SK-N-SH (cell line): Measurements from ENCODE around the gene TMEM87B. TPM values are rescaled to one million over a fixed set of nuclear protein-coding genes. Genes with fewer than 3 reads are reported as not detected.

Experiments used
- CTCF ChIA-PET: fragments of 300-600, 350-600 bp; formaldehyde crosslinking; extraction: SDS; loops from one replicate; lab custom pipeline; 2021; lab: Yijun Ruan, JAX
- POLR2A ChIA-PET: fragments of 350-600 bp; sonication (Branson Sonifier 250); formaldehyde crosslinking; extraction: SDS; loops from one replicate; lab custom pipeline; 2020; ENCODE audit warnings: antibody characterized with exemption, inconsistent platforms; lab: Yijun Ruan, JAX
- DNase-seq: peaks from one replicate; pipeline ENCODE4 v3.0.0; 2012
- H2AFZ ChIP-seq: fragments of 200-600 bp; sonication (generic); 2 replicates; pipeline ENCODE4 v1.8.1; 2016; ENCODE audit warnings: antibody characterized with exemption, mild to moderate bottlenecking, low read depth
- H3F3A ChIP-seq: fragments of 200-600 bp; sonication (generic); replicated peaks from 2 replicates; pipeline ENCODE3; 2016; ENCODE audit warnings: antibody characterized with exemption, mild to moderate bottlenecking; ENCODE audit not compliant: insufficient read depth
- H3K27ac ChIP-seq, 2 experiments: fragments of 200-500 bp in 1 of 2; fragments of 200-600 bp in 1 of 2; sonication (Bioruptor generic) in 1 of 2; sonication (generic), shearing (Covaris generic) in 1 of 2; 2 replicates each; pipeline versions ENCODE4 v1.5.1 to v1.6.1; 2014 to 2016; ENCODE audit warnings: low read depth in 2 of 2, inconsistent platforms in 1 of 2, low read length in 1 of 2, mild to moderate bottlenecking in 1 of 2, mixed read lengths in 1 of 2
- H3K27me3 ChIP-seq: fragments of 200-600 bp; sonication (generic), shearing (Covaris generic); 2 replicates; pipeline ENCODE4 v1.6.1; 2016; ENCODE audit warnings: mixed run types; ENCODE audit not compliant: insufficient read depth
- H3K36me3 ChIP-seq, 2 experiments: fragments of 200-500 bp in 1 of 2; fragments of 200-600 bp in 1 of 2; sonication (Bioruptor generic) in 1 of 2; sonication (generic) in 1 of 2; replicated peaks in 1 of 2; 2 replicates each; pipeline versions ENCODE3 to v1.5.1; 2014 to 2016; ENCODE audit warnings: low read length in 1 of 2, mild to moderate bottlenecking in 1 of 2; ENCODE audit not compliant: insufficient read depth in 2 of 2, control insufficient read depth in 1 of 2
- H3K4me1 ChIP-seq, 2 experiments: fragments of 200-500 bp in 1 of 2; fragments of 200-600 bp in 1 of 2; sonication (Bioruptor generic) in 1 of 2; sonication (generic), shearing (Covaris generic) in 1 of 2; 2 replicates each; pipeline versions ENCODE4 v1.5.1 to v1.6.1; 2014 to 2016; ENCODE audit warnings: low read depth in 1 of 2, low read length in 1 of 2, mixed run types in 1 of 2; ENCODE audit not compliant: insufficient read depth in 2 of 2, control insufficient read depth in 1 of 2
- H3K4me2 ChIP-seq: fragments of 200-600 bp; sonication (generic), shearing (Covaris generic); 2 replicates; pipeline ENCODE4 v1.6.1; 2017; ENCODE audit warnings: mixed run types
- H3K4me3 ChIP-seq, 2 experiments: fragments of 200-500 bp in 1 of 2; fragments of 200-600 bp in 1 of 2; sonication (Bioruptor generic) in 1 of 2; sonication (generic), shearing (Covaris generic) in 1 of 2; 2 replicates each; pipeline versions ENCODE4 v1.5.1 to v1.8.1; 2014 to 2016; ENCODE audit warnings: low read depth in 2 of 2, inconsistent platforms in 1 of 2, low read length in 1 of 2, mild to moderate bottlenecking in 1 of 2, mixed read lengths in 1 of 2, moderate library complexity in 1 of 2
- H3K79me2 ChIP-seq: fragments of 200-600 bp; sonication (generic); 2 replicates; pipeline ENCODE4 v1.8.1; 2017; ENCODE audit warnings: mild to moderate bottlenecking; ENCODE audit not compliant: insufficient read depth
- H3K9ac ChIP-seq: fragments of 200-600 bp; sonication (generic); 2 replicates; pipeline ENCODE4 v1.6.1; 2017; ENCODE audit warnings: mixed run types
- H3K9me2 ChIP-seq: fragments of 200-600 bp; sonication (generic); 2 replicates; pipeline ENCODE4 v1.6.1; 2017; ENCODE audit warnings: mixed run types
- H3K9me3 ChIP-seq: fragments of 200-600 bp; sonication (generic); 2 replicates; pipeline ENCODE4 v1.6.1; 2017; ENCODE audit warnings: mixed run types, mild to moderate bottlenecking, moderate library complexity
- H4K20me1 ChIP-seq: fragments of 200-600 bp; sonication (generic); 2 replicates; pipeline ENCODE4 v1.6.1; 2017; ENCODE audit warnings: mild to moderate bottlenecking, mixed run types; ENCODE audit not compliant: insufficient read depth
- CHD2 ChIP-seq: fragments of 150-350 bp; IDR thresholded peaks from 2 replicates; pipeline ENCODE4 v1.6.1; 2018; ENCODE audit warnings: low read length; ENCODE audit not compliant: partially characterized antibody
- EP300 ChIP-seq, 2 experiments: IDR thresholded peaks; 2 replicates each; pipeline versions ENCODE4 v1.4.0 to v1.6.1; 2012; ENCODE audit warnings: borderline replicate concordance in 1 of 2, low read depth in 1 of 2, low read length in 1 of 2
- FOXJ3 ChIP-seq: sonication (generic); formaldehyde crosslinking; IDR thresholded peaks from 2 replicates; pipeline ENCODE4 v1.5.1; 2020; ENCODE audit warnings: mild to moderate bottlenecking, missing genetic modification reagents
- FOXM1 ChIP-seq: IDR thresholded peaks from 2 replicates; pipeline ENCODE4 v1.4.0; 2012; ENCODE audit warnings: low read depth, mild to moderate bottlenecking
- GATA2 ChIP-seq: sonication (generic); formaldehyde crosslinking; IDR thresholded peaks from 2 replicates; pipeline ENCODE4 v1.5.0; 2020; ENCODE audit warnings: mild to moderate bottlenecking, missing genetic modification reagents
- MXI1 ChIP-seq: IDR thresholded peaks from 2 replicates; pipeline ENCODE4 v1.6.1; 2012; ENCODE audit warnings: mild to moderate bottlenecking, low read depth, low read length, improper control_type of control experiment
- NFIC ChIP-seq: IDR thresholded peaks from 2 replicates; pipeline ENCODE4 v1.4.0; 2012; ENCODE audit warnings: borderline replicate concordance
- NRF1 ChIP-seq: IDR thresholded peaks from 2 replicates; pipeline ENCODE4 v1.6.1; 2012; ENCODE audit warnings: low read depth, mild to moderate bottlenecking, low read length
- POLR2AphosphoS5 ChIP-seq: IDR thresholded peaks from 2 replicates; pipeline ENCODE4 v1.6.1; 2012; ENCODE audit warnings: low read depth, low read length
- RAD21 ChIP-seq: IDR thresholded peaks from 2 replicates; pipeline ENCODE4 v1.6.1; 2012; ENCODE audit warnings: mild to moderate bottlenecking, low read length
- RXRA ChIP-seq: IDR thresholded peaks from 2 replicates; pipeline ENCODE4 v1.4.0; 2012; ENCODE audit warnings: low read depth, mild to moderate bottlenecking, borderline replicate concordance
- TEAD4 ChIP-seq: IDR thresholded peaks from 2 replicates; pipeline ENCODE4 v1.4.0; 2012; ENCODE audit warnings: mild to moderate bottlenecking, borderline replicate concordance; ENCODE audit not compliant: insufficient read depth
- YY1 ChIP-seq: IDR thresholded peaks from 2 replicates; pipeline ENCODE4 v1.4.0; 2012; ENCODE audit warnings: low read depth, mild to moderate bottlenecking
- WGBS: methylation state at CpG from one replicate; pipeline ENCODE4 v1.1.6; 2017; ENCODE audit warnings: low lambda C conversion rate; 5-methylcytosine and 5-hydroxymethylcytosine counted together
- polyA plus RNA-seq, 3 experiments: library from polyadenylated mRNA; depleted of rRNA; stranded (reverse); fragments of >200 nt; gene quantifications; 2 replicates each; pipeline ENCODE4 v1.2.3, GENCODE V29; 2012
- TF ChIP-seq, protein P1 (sequence below): IDR thresholded peaks from 2 replicates; pipeline ENCODE4 v1.6.1; 2012; ENCODE audit warnings: mild to moderate bottlenecking, low read depth, low read length, moderate library complexity
- TF ChIP-seq, protein P2 (sequence below): IDR thresholded peaks from 2 replicates; pipeline ENCODE4; 2012
- TF ChIP-seq, protein P3 (sequence below): IDR thresholded peaks from 2 replicates; pipeline ENCODE4 v1.4.0; 2012; ENCODE audit warnings: low read depth, borderline replicate concordance
- TF ChIP-seq, protein P4 (sequence below): IDR thresholded peaks from 2 replicates; pipeline ENCODE4 v1.4.0; 2012; ENCODE audit warnings: low read depth

The TMEM87B gene
- polyA plus RNA-seq, 1 of the 3 experiments (the other 2 are of a cell fraction): 7.9 TPM

DNA sequence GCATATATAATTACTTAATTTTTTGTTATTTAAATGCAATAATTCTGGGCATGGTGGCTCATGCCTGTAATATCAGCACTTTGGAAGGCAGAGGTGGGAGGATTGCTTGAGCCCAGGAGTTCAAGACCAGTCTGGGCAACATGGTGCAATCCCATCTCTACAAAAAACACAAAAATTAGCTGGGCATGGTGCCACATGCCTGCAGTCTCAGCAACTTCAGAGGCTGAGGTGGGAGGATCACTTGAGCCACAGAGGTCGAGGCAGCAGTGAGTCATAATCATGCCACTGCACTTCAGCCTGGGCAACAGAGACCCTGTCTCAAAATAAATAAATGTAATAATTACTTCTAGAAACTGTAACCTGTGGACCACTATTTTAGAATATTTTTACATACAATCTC, 21.5 kb upstream of the TMEM87B start (continued):
- TF ChIP-seq, protein P1, sequence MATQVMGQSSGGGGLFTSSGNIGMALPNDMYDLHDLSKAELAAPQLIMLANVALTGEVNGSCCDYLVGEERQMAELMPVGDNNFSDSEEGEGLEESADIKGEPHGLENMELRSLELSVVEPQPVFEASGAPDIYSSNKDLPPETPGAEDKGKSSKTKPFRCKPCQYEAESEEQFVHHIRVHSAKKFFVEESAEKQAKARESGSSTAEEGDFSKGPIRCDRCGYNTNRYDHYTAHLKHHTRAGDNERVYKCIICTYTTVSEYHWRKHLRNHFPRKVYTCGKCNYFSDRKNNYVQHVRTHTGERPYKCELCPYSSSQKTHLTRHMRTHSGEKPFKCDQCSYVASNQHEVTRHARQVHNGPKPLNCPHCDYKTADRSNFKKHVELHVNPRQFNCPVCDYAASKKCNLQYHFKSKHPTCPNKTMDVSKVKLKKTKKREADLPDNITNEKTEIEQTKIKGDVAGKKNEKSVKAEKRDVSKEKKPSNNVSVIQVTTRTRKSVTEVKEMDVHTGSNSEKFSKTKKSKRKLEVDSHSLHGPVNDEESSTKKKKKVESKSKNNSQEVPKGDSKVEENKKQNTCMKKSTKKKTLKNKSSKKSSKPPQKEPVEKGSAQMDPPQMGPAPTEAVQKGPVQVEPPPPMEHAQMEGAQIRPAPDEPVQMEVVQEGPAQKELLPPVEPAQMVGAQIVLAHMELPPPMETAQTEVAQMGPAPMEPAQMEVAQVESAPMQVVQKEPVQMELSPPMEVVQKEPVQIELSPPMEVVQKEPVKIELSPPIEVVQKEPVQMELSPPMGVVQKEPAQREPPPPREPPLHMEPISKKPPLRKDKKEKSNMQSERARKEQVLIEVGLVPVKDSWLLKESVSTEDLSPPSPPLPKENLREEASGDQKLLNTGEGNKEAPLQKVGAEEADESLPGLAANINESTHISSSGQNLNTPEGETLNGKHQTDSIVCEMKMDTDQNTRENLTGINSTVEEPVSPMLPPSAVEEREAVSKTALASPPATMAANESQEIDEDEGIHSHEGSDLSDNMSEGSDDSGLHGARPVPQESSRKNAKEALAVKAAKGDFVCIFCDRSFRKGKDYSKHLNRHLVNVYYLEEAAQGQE: no peak
- TF ChIP-seq, protein P2, sequence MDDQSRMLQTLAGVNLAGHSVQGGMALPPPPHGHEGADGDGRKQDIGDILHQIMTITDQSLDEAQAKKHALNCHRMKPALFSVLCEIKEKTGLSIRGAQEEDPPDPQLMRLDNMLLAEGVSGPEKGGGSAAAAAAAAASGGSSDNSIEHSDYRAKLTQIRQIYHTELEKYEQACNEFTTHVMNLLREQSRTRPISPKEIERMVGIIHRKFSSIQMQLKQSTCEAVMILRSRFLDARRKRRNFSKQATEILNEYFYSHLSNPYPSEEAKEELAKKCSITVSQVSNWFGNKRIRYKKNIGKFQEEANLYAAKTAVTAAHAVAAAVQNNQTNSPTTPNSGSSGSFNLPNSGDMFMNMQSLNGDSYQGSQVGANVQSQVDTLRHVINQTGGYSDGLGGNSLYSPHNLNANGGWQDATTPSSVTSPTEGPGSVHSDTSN: no peak

DNA sequence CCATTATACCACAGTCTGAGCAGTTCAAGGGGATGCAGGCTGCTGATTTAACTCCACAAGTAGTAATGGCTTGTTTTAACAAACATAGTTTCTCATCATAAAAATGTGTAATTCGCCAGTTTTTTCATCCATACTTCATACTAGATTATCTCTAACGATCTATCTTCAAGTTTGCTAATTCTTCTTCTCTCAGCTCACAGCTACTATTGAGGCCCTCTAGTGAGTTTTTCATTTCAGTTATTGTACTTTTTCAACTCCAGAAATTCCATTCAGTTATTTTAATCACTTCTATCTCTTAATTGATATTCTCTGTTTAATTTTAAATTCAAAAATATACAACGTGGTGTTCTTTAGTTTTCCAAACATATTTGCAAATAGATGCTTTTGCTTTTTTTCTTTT, 20.1 kb upstream of the TMEM87B start:
- DNase-seq: no peak
- no peak overlapping the region for H3K4me2 ChIP-seq
- H3K36me3 ChIP-seq: no peaks in the 10 kb centered on the region
- H3K9ac ChIP-seq: no peak overlapping the region
- no peaks in the 10 kb centered on the region for H3K9me3 ChIP-seq
- no peaks in the 10 kb centered on the region for H3K79me2 ChIP-seq
- no peaks in the 10 kb centered on the region for H3K27me3 ChIP-seq
- H3K4me1 ChIP-seq: peaks cover 7 to 11% of the 10 kb centered on the region in 2 experiments; a peak in 3 of 4 replicates
- CTCF ChIA-PET: interaction anchor here (1.5 kb wide), 1 partner anchor 15 kb away, joined by 3 read pairs; no protein-coding TSS in a partner anchor
- POLR2A ChIA-PET: interaction anchor here (0.5 kb wide), 1 partner anchor 35 kb away, joined by 4 read pairs; no protein-coding TSS in a partner anchor
- no peaks in the 10 kb centered on the region; the same call in 1 of the 2 replicates for H4K20me1 ChIP-seq
- no peaks in the 10 kb centered on the region for H3K9me2 ChIP-seq
- WGBS: 84% methylated on average over 3 of the region's 3 CpGs
- H2AFZ ChIP-seq: no peak overlapping the region
- no peak overlapping the region for H3K27ac ChIP-seq
- no peak overlapping the region for H3K4me3 ChIP-seq
- peaks cover 23% of the 10 kb centered on the region for H3F3A ChIP-seq
- TF ChIP-seq TEAD4 (no peak), YY1 (no peak), GATA2 (CRISPR knock-in tag) (no peak), EP300 (IDR thresholded peaks at IDR 0.05; ENCODE audit: borderline replicate concordance in 1 of 2, low read depth in 1 of 2, low read length in 1 of 2) (no peak), NRF1 (no peak), RAD21 (no peak), NFIC (no peak), RXRA (no peak), FOXJ3 (no peak), MXI1 (no peak), CHD2 (no peak), FOXM1 (no peak), POLR2AphosphoS5 (no peak)
- TF ChIP-seq, protein P1: no peak
- TF ChIP-seq, protein P3, sequence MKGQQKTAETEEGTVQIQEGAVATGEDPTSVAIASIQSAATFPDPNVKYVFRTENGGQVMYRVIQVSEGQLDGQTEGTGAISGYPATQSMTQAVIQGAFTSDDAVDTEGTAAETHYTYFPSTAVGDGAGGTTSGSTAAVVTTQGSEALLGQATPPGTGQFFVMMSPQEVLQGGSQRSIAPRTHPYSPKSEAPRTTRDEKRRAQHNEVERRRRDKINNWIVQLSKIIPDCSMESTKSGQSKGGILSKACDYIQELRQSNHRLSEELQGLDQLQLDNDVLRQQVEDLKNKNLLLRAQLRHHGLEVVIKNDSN: no peak
- TF ChIP-seq, protein P4, sequence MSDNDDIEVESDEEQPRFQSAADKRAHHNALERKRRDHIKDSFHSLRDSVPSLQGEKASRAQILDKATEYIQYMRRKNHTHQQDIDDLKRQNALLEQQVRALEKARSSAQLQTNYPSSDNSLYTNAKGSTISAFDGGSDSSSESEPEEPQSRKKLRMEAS: no peak
